Mesothelial cell of epicardium (in vitro differentiated cells): Measurements from ENCODE around the gene C1orf216. TPM values are rescaled to one million over a fixed set of nuclear protein-coding genes. Genes with fewer than 3 reads are reported as not detected.
"Not testable (repeated sequence)": the region's sequence is repeated elsewhere in the genome, so short reads cannot be mapped to it uniquely, and the experiment has no call there.

Experiments used
- DNase-seq, 2 experiments: peaks; one replicate each; pipeline ENCODE4 v3.0.0; 2021; ENCODE audit warnings: low spot score in 2 of 2; ENCODE audit not compliant: unreplicated experiment in 2 of 2
- H3K27ac Mint-ChIP-seq: 2 replicates; pipeline ENCODE4 v1.8.0; 2021; ENCODE audit warnings: mixed read lengths
- H3K27me3 Mint-ChIP-seq: 2 replicates; pipeline ENCODE4 v1.8.0; 2021; ENCODE audit warnings: low read depth, mixed read lengths
- H3K36me3 Mint-ChIP-seq: 2 replicates; pipeline ENCODE4 v1.8.0; 2021; ENCODE audit warnings: mixed read lengths
- H3K4me1 Mint-ChIP-seq: 2 replicates; pipeline ENCODE4 v1.8.0; 2021; ENCODE audit warnings: mixed read lengths
- H3K4me3 Mint-ChIP-seq: 2 replicates; pipeline ENCODE4 v1.8.0; 2021; ENCODE audit warnings: mild to moderate bottlenecking, moderate library complexity, mixed read lengths
- H3K9me3 Mint-ChIP-seq: 2 replicates; pipeline ENCODE4 v1.8.0; 2021; ENCODE audit warnings: mixed read lengths
- CTCF ChIP-seq: fragments of 200-600 bp; sonication (generic); IDR thresholded peaks from one replicate; pipeline ENCODE4 v1.5.0; 2021; ENCODE audit warnings: antibody characterized with exemption; ENCODE audit not compliant: unreplicated experiment
- total RNA-seq: library from RNA; stranded (reverse); gene quantifications from 3 replicates; pipeline ENCODE4 v1.2.1, GENCODE V29; 2021

C1orf216 gene
- total RNA-seq, 1 donor from 2014 or later, result 11.2 TPM

- Mint-ChIP-seq H3K4me3 (peak overlapping the region; percentile 69), H3K4me1 (peaks cover 15% of the 10 kb centered on the region), H3K36me3 (no peaks in the 10 kb centered on the region), H3K27ac (no peak overlapping the region), H3K27me3 (peaks cover 33% of the 10 kb centered on the region), H3K9me3 (no peaks in the 10 kb centered on the region)
- TF ChIP-seq CTCF, result no peak
- DNase-seq, result no peak
These were observed 9.7 kb downstream of the C1orf216 start for GRCh38 chr1:35708952-35709351.

DNA sequence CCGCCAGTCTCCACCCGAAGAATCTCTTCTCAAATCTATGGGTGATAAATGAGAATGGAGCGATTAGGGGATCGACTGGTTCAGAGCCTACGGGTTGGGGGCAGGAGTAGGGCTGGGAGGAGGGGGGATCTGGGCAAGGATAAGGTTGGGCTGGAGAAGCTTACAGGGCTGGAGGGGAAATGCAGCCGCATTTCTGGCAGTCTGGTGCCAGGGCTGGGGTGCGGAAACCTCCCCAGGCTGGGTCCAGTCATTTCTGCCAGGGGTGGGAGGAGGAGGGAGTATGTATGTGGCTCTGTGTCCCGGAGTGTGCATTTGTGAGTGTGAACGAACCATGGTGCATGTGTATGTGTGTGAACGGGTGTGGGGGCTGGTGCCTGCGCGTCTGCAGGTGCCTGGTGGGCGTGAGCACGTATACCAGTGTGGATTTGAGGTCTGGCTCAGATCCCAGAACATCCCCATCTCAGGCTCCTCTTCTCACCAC is 10.2 kb downstream of the C1orf216 start:
- Mint-ChIP-seq H3K4me3 (peak overlapping the region; percentile 69), H3K4me1 (peaks cover 15% of the 10 kb centered on the region), H3K9me3 (no peaks in the 10 kb centered on the region), H3K36me3 (no peaks in the 10 kb centered on the region), H3K27me3 (peaks cover 34% of the 10 kb centered on the region), H3K27ac (peak overlapping the region; percentile 4)
- no peak for TF ChIP-seq CTCF
- DNase-seq, result no peak

GRCh38 chr1:35707601-35708440 is 10.9 kb downstream of the C1orf216 start:
- Mint-ChIP-seq H3K4me1 (peaks cover 15% of the 10 kb centered on the region), H3K36me3 (no peaks in the 10 kb centered on the region), H3K27me3 (peaks cover 39% of the 10 kb centered on the region), H3K9me3 (no peaks in the 10 kb centered on the region), H3K4me3 (peak overlapping the region; percentile 69), H3K27ac (no peak overlapping the region)
- TF ChIP-seq CTCF, result no peak
- DNase-seq, result peak; percentile 43

- Mint-ChIP-seq H3K36me3 (no peaks in the 10 kb centered on the region), H3K27me3 (peaks cover 46% of the 10 kb centered on the region), H3K9me3 (no peaks in the 10 kb centered on the region), H3K4me3 (peak overlapping the region; percentile 67), H3K4me1 (peaks cover 17% of the 10 kb centered on the region), H3K27ac (peak overlapping the region; percentile 37)
- no peak for DNase-seq
- no peak for TF ChIP-seq CTCF
These were observed 11.7 kb downstream of the C1orf216 start for GRCh38 chr1:35706846-35707600.

- no peak overlapping the region for H3K27ac Mint-ChIP-seq
- DNase-seq, result no peak
- peaks cover 78% of the 10 kb centered on the region for H3K27me3 Mint-ChIP-seq
- peaks cover 8% of the 10 kb centered on the region for H3K4me1 Mint-ChIP-seq
- no peaks in the 10 kb centered on the region for H3K36me3 Mint-ChIP-seq
- TF ChIP-seq CTCF, result peak; percentile 26
- H3K9me3 Mint-ChIP-seq, result peaks cover 10% of the 10 kb centered on the region
- no peak overlapping the region for H3K4me3 Mint-ChIP-seq
These were observed 16.2 kb downstream of the C1orf216 start for GRCh38 chr1:35702508-35702907.

GRCh38 chr1:35699152-35699551 is 19.5 kb downstream of the C1orf216 start:
- not testable (repeated sequence) for H3K27ac Mint-ChIP-seq, H3K4me1 Mint-ChIP-seq, H3K36me3 Mint-ChIP-seq, DNase-seq, H3K4me3 Mint-ChIP-seq
- peaks cover 65% of the 10 kb centered on the region for H3K27me3 Mint-ChIP-seq
- H3K9me3 Mint-ChIP-seq, result peaks cover 10% of the 10 kb centered on the region
